Spleen (tissue), 11 donors: ENCODE data around the gene TRIO. TPM values are rescaled to one million over a fixed set of nuclear protein-coding genes. Genes with fewer than 3 reads are reported as not detected.

Experiments
- DNase-seq: peaks from one replicate; pipeline ENCODE4 v3.0.0-alpha.2; 2020
- H3K27ac ChIP-seq, 8 donors: fragments of 200-600 bp; sonication (generic) in 7 of 8; 1 replicate in 4 of 8; 2 replicates in 4 of 8; pipeline versions ENCODE4 v1.5.0 to v1.8.0; 2016 to 2021; ENCODE audit warnings: inconsistent platforms in 4 of 8, mild to moderate bottlenecking in 4 of 8, moderate library complexity in 1 of 8
- H3K27me3 ChIP-seq, 7 donors: fragments of 200-600 bp; sonication (generic) in 6 of 7; replicated peaks in 1 of 7; 1 replicate in 4 of 7; 2 replicates in 3 of 7; pipeline versions ENCODE4 v1.5.0 to v1.8.0; 2016 to 2021; ENCODE audit warnings: inconsistent platforms in 3 of 7, mild to moderate bottlenecking in 1 of 7
- H3K36me3 ChIP-seq, 6 donors: fragments of 200-600 bp; sonication (generic) in 5 of 6; 1 replicate in 4 of 6; 2 replicates in 2 of 6; pipeline versions ENCODE4 v1.5.0 to v1.8.0; 2016 to 2021; ENCODE audit warnings: inconsistent platforms in 2 of 6
- H3K4me1 ChIP-seq, 6 donors: fragments of 200-600 bp; sonication (generic) in 5 of 6; 1 replicate in 3 of 6; 2 replicates in 3 of 6; pipeline versions ENCODE4 v1.5.0 to v1.8.0; 2016 to 2021; ENCODE audit warnings: inconsistent platforms in 3 of 6
- H3K4me3 ChIP-seq, 8 donors: fragments of 200-600 bp; sonication (generic) in 7 of 8; 1 replicate in 4 of 8; 2 replicates in 4 of 8; pipeline versions ENCODE4 v1.5.0 to v1.8.0; 2016 to 2021; ENCODE audit warnings: inconsistent platforms in 4 of 8, mild to moderate bottlenecking in 4 of 8, moderate library complexity in 2 of 8
- H3K9me3 ChIP-seq, 8 donors: fragments of 200-600 bp; sonication (generic) in 7 of 8; 1 replicate in 4 of 8; 2 replicates in 4 of 8; pipeline versions ENCODE4 v1.5.0 to v1.8.0; 2016 to 2021; ENCODE audit warnings: inconsistent platforms in 4 of 8
- POLR2A ChIP-seq, 3 donors: fragments of 450-650 bp; IDR thresholded peaks; one replicate each; pipeline ENCODE4 v1.5.1; 2017; ENCODE audit warnings: antibody characterized with exemption in 3 of 3, mild to moderate bottlenecking in 1 of 3
- POLR2AphosphoS5 ChIP-seq, 3 donors: sonication (generic); formaldehyde crosslinking; IDR thresholded peaks; one replicate each; pipeline ENCODE4 v1.5.1; 2017; ENCODE audit warnings: antibody characterized with exemption in 3 of 3
- WGBS, 5 donors: extraction: QIAGEN DNeasy Blood & Tissue Kit in 3 of 5; methylation state at CpG; one replicate each; pipeline versions ENCODE4 v1.1.5 to v1.1.7; 2013 to 2018; 5-methylcytosine and 5-hydroxymethylcytosine counted together
- intact Hi-C: fragments of 100-400 bp; cut with DNase I; formaldehyde crosslinking; loops from one replicate; pipeline ENCODE4 v1.15.0; 2023; ENCODE audit warnings: low total_unique reads
- polyA plus RNA-seq, 3 donors: library from polyadenylated mRNA; stranded (reverse); fragments of 200-250 nt; gene quantifications; one replicate each; pipeline ENCODE4 v1.2.1, GENCODE V29; 2013
- total RNA-seq, 7 donors: library from RNA; depleted of rRNA in 3 of 7; stranded (reverse); fragments of >200 nt in 3 of 7; fragmentation: NEBNext Ultra II Directional in 4 of 7; extraction: Animal tissue kit (Norgen Biotek cat#: 25700) in 4 of 7; gene quantifications; one replicate each; pipeline versions ENCODE4 v1.1.0 to v1.2.1, GENCODE V29; 2016 to 2021
- TF ChIP-seq, protein P1 (sequence below), 11 experiments: fragments of 200-600 bp in 7 of 11; fragments of 450-650 bp in 4 of 11; sonication (generic) in 4 of 11; IDR thresholded peaks in 8 of 11; conservative IDR thresholded peaks in 3 of 11; 1 replicate in 7 of 11; 2 replicates in 4 of 11; pipeline versions ENCODE4 v1.4.0 to v1.8.0; 2016 to 2021; ENCODE audit warnings: antibody characterized with exemption in 11 of 11, inconsistent platforms in 4 of 11, mild to moderate bottlenecking in 1 of 11
- donor health status: healthy with polysubstance abuse.
- donor health status: DM: no; HTN: no; CAD: no; lungs with moderate emphysema.
- donor health status: DM: no; HTN: no; CAD: no.
- donor health status: Bipolar disorder and iron deficiency.
- donor health status: healthy.
- donor health status: DM: no; HTN: no; CAD: no.
- donor health status: DM: yes; HTN: yes; CAD: no.

TRIO gene
- total and polyA plus RNA-seq, 10 donors: 21.5 to 280 (median 190) TPM

DNA sequence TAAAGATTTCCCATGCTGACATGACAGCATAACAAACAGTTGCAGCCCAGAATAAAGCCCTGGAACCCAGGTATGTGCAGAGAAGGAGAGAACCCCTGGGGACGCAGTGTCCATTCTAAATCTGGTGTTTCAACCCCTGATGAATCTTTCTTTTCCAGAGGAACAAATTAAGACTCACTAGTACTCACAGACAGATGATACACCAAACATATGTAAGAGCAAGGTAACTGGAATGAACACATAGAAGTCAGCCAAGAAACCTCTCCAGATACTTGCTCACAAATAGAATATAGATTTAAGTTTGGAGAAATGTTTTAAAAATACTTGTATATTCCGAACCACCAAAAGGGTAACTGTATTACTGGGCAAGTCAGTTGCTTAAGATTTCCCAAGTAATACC is 307.6 kb downstream of the TRIO start:
- WGBS, 5 donors: 94 to 100% (median 98%) methylated on average over 2 of the region's 2 CpGs
- intact Hi-C loops: no loop called here
- no peak for DNase-seq
- peaks cover 0 to 55% (median 27%) of the 10 kb centered on the region in 6 donors for H3K4me1 ChIP-seq
- H3K36me3 ChIP-seq: peaks cover 0 to 52% (median 1%) of the 10 kb centered on the region in 6 donors
- H3K27ac ChIP-seq: no peak overlapping the region
- TF ChIP-seq, protein P1, sequence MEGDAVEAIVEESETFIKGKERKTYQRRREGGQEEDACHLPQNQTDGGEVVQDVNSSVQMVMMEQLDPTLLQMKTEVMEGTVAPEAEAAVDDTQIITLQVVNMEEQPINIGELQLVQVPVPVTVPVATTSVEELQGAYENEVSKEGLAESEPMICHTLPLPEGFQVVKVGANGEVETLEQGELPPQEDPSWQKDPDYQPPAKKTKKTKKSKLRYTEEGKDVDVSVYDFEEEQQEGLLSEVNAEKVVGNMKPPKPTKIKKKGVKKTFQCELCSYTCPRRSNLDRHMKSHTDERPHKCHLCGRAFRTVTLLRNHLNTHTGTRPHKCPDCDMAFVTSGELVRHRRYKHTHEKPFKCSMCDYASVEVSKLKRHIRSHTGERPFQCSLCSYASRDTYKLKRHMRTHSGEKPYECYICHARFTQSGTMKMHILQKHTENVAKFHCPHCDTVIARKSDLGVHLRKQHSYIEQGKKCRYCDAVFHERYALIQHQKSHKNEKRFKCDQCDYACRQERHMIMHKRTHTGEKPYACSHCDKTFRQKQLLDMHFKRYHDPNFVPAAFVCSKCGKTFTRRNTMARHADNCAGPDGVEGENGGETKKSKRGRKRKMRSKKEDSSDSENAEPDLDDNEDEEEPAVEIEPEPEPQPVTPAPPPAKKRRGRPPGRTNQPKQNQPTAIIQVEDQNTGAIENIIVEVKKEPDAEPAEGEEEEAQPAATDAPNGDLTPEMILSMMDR (IDR thresholded peaks at IDR 0.05 in 8 of 11, conservative IDR thresholded peaks at IDR 0.05 in 3 of 11): no peak
- TF ChIP-seq POLR2AphosphoS5 (IDR thresholded peaks at IDR 0.05) (no peak), POLR2A (IDR thresholded peaks at IDR 0.05) (no peak)
- H3K27me3 ChIP-seq: no peaks in the 10 kb centered on the region
- no peak overlapping the region for H3K4me3 ChIP-seq
- peaks cover 0 to 3% (median 0%) of the 10 kb centered on the region in 8 donors for H3K9me3 ChIP-seq

DNA sequence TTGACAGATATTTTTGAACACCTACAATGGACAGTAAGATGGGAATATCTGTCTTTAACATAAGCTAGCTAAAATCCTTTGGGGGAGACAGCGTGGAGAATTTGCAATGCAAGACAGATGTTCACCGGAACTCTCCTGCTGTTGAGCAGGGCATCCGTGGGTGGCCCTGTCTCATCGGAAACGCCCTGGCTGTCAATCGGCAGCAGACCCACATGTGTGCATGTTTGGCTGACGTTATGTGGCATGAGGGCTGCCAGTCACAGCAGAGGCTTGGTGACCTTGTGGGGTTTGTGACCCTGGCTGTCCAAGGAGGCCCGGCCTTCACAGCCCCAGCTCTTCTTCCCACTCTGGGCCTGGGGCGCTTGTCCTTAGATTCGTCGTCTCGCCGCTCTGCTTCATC is 308.7 kb downstream of the TRIO start:
- peaks cover 0 to 3% (median 0%) of the 10 kb centered on the region in 8 donors for H3K9me3 ChIP-seq
- peaks cover 0 to 58% (median 1%) of the 10 kb centered on the region in 6 donors for H3K36me3 ChIP-seq
- no peaks in the 10 kb centered on the region for H3K27me3 ChIP-seq
- TF ChIP-seq POLR2AphosphoS5 (IDR thresholded peaks at IDR 0.05) (no peak), POLR2A (IDR thresholded peaks at IDR 0.05) (no peak)
- TF ChIP-seq, protein P1 (IDR thresholded peaks at IDR 0.05 in 8 of 11, conservative IDR thresholded peaks at IDR 0.05 in 3 of 11): no peak
- H3K4me1 ChIP-seq: peaks cover 0 to 50% (median 19%) of the 10 kb centered on the region in 6 donors
- no peak overlapping the region for H3K4me3 ChIP-seq
- no peak for DNase-seq
- intact Hi-C loops: no loop called here
- H3K27ac ChIP-seq: peak overlapping the region in 1 of 8 donors; percentile 28
- 89 to 91% (median 90%) methylated on average over 12 to 13 of the region's 13 CpGs for WGBS, 5 donors

DNA sequence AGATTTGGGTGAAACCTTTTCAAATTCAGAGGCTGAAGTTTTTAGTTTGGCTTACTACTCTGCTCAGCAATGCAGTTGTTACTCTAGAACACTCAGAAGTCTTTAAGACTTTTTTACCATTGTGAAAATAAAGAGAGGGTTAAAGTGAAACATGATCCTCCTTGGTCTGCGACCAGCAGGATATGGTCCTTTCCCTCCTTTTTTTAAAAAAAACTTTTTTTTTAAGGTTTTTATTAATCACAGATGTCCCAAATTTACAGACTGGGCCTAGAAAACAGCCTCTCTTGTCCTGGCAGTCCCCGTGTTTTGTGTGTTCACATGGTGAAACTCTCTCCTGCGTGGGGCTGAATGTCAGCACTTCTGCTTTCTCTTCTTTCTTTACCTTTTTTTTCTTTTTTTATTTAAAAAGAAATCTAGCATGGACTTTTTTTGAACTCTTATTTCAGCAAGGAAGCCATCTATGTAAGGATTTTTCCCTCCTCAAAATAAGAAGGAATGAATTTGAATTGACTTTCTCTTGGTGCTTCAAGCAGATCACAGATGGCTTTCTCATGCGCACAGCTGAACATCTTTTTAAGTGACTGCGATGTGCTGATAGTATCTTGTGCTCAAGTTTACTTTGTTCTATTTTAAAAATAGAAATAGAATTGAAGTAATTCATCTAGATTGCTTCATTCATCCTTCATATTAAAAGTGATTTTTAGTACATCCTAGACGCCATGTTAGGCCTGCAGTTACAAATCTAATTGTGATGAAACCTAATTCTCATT is 309.7 kb downstream of the TRIO start:
- no peak for DNase-seq
- Histone ChIP-seq H3K27ac (peak overlapping the region in 4 of 8 donors; percentile 4 to 39 (median 26)), H3K27me3 (no peaks in the 10 kb centered on the region), H3K36me3 (peaks cover 0 to 64% (median 1%) of the 10 kb centered on the region in 6 donors), H3K9me3 (peaks cover 0 to 3% (median 0%) of the 10 kb centered on the region in 8 donors), H3K4me1 (peaks cover 0 to 40% (median 16%) of the 10 kb centered on the region in 6 donors), H3K4me3 (no peak overlapping the region)
- TF ChIP-seq, protein P1 (IDR thresholded peaks at IDR 0.05 in 8 of 11, conservative IDR thresholded peaks at IDR 0.05 in 3 of 11): no peak
- no peak for TF ChIP-seq POLR2AphosphoS5 (IDR thresholded peaks at IDR 0.05)
- no peak for TF ChIP-seq POLR2A (IDR thresholded peaks at IDR 0.05)
- 59 to 68% (median 66%) methylated on average over 6 of the region's 6 CpGs for WGBS, 5 donors
- intact Hi-C loops: no loop called here

DNA sequence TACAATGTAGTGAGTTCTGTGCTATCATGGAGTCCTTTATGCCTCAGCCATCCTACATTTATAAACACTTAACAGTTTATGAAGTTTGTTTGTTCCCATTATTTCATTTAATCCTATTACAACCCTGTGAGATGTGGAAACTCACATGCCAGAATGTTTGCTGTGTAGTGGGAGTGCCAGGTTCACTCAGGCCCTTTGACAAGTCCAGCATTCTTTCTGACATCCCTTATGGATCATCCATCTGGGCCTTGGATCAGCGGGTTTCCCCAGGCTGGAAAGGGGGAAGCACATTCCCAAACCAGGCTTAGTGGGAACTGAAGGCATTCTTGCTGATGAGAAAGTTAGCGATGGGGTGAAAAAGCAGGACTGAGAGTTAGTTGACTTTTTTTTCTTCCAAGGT is 310.3 kb downstream of the TRIO start:
- intact Hi-C loops: no loop called here
- H3K27ac ChIP-seq: peak overlapping the region in 2 of 8 donors; percentile 28 to 39
- 84 to 96% (median 91%) methylated on average over 2 of the region's 2 CpGs for WGBS, 5 donors

More for the DNA sequence above, 310.3 kb downstream of the TRIO start:
- TF ChIP-seq POLR2AphosphoS5 (IDR thresholded peaks at IDR 0.05) (no peak), POLR2A (IDR thresholded peaks at IDR 0.05) (no peak)
- TF ChIP-seq, protein P1 (IDR thresholded peaks at IDR 0.05 in 8 of 11, conservative IDR thresholded peaks at IDR 0.05 in 3 of 11): no peak
- Histone ChIP-seq H3K9me3 (peaks cover 0 to 3% (median 0%) of the 10 kb centered on the region in 8 donors), H3K36me3 (peaks cover 0 to 68% (median 1%) of the 10 kb centered on the region in 6 donors), H3K4me3 (no peak overlapping the region), H3K4me1 (peaks cover 0 to 33% (median 10%) of the 10 kb centered on the region in 6 donors), H3K27me3 (no peaks in the 10 kb centered on the region)
- DNase-seq: no peak
